DMS79 (cell line): Measurements from ENCODE around the gene ARHGAP26.
"Not testable (repeated sequence)": the region's sequence is repeated elsewhere in the genome, so short reads cannot be mapped to it uniquely, and the experiment has no call there.

Experiments used
- DNase-seq: peaks from one replicate; lab custom pipeline; 2025; lab: John Stamatoyannopoulos, UW

The ARHGAP26 gene

GRCh38 chr5:142908659-142909058, 138.5 kb downstream of the ARHGAP26 start:
- no peak for DNase-seq

- DNase-seq, result no peak
These were observed 140.0 kb downstream of the ARHGAP26 start for GRCh38 chr5:142910128-142910527.

GRCh38 chr5:142911170-142911569, 141.0 kb downstream of the ARHGAP26 start:
- DNase-seq, result no peak

- DNase-seq, result no peak
These were observed 141.6 kb downstream of the ARHGAP26 start for GRCh38 chr5:142911775-142912174.

- DNase-seq, result no peak
These were observed 143.7 kb downstream of the ARHGAP26 start for GRCh38 chr5:142913728-142914338.

- DNase-seq, result no peak
These were observed 144.9 kb downstream of the ARHGAP26 start for GRCh38 chr5:142915038-142915437.

- no peak for DNase-seq
These were observed 145.7 kb downstream of the ARHGAP26 start for GRCh38 chr5:142915813-142916424.

- DNase-seq, result no peak
These were observed 148.9 kb downstream of the ARHGAP26 start for GRCh38 chr5:142918959-142919635.

GRCh38 chr5:142920849-142921612, 150.9 kb downstream of the ARHGAP26 start:
- DNase-seq, result no peak

GRCh38 chr5:142922223-142922952, 152.2 kb downstream of the ARHGAP26 start:
- DNase-seq, result no peak

- DNase-seq, result no peak
These were observed 154.1 kb downstream of the ARHGAP26 start for GRCh38 chr5:142924135-142924883.

- no peak for DNase-seq
These were observed 155.6 kb downstream of the ARHGAP26 start for GRCh38 chr5:142925795-142926194.

- DNase-seq, result no peak
These were observed 156.4 kb downstream of the ARHGAP26 start for GRCh38 chr5:142926549-142926948.

GRCh38 chr5:142928999-142929398, 158.8 kb downstream of the ARHGAP26 start:
- DNase-seq, result not testable (repeated sequence)

GRCh38 chr5:142929587-142929986, 159.4 kb downstream of the ARHGAP26 start:
- DNase-seq, result no peak

GRCh38 chr5:142930395-142931110, 160.4 kb downstream of the ARHGAP26 start:
- no peak for DNase-seq

GRCh38 chr5:142931896-142932686, 161.9 kb downstream of the ARHGAP26 start:
- DNase-seq, result no peak

- no peak for DNase-seq
These were observed 164.0 kb downstream of the ARHGAP26 start for GRCh38 chr5:142934051-142934762.

GRCh38 chr5:142935014-142935413, 164.8 kb downstream of the ARHGAP26 start:
- no peak for DNase-seq
